ENCODE data around the gene GRIP1.

DNA sequence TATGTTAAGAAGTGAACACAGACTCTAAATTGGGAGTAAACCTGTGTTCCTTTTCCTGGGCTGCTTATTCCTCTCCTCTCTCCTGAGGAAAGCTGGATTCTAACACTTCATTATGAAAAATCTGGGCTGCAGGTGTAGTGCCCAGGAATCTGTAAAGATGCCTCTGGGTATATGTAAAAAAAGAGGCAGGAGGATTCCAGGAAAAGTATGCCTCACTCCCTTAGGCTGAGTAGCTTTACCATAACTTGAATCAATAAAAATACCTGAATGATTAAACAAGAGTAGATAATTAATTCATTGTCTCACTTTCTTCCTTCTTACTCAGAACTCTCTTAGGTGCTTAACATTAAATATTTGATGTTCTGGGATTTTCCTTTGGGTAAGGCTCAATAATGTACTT is 185.1 kb downstream of the GRIP1 start:
- TF ChIP-seq, protein P1, sequence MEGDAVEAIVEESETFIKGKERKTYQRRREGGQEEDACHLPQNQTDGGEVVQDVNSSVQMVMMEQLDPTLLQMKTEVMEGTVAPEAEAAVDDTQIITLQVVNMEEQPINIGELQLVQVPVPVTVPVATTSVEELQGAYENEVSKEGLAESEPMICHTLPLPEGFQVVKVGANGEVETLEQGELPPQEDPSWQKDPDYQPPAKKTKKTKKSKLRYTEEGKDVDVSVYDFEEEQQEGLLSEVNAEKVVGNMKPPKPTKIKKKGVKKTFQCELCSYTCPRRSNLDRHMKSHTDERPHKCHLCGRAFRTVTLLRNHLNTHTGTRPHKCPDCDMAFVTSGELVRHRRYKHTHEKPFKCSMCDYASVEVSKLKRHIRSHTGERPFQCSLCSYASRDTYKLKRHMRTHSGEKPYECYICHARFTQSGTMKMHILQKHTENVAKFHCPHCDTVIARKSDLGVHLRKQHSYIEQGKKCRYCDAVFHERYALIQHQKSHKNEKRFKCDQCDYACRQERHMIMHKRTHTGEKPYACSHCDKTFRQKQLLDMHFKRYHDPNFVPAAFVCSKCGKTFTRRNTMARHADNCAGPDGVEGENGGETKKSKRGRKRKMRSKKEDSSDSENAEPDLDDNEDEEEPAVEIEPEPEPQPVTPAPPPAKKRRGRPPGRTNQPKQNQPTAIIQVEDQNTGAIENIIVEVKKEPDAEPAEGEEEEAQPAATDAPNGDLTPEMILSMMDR (IDR thresholded peaks at IDR 0.05; ENCODE audit: borderline replicate concordance, extremely low read depth, low read length, poor library complexity, severe bottlenecking): no peak
- TF ChIP-seq EZH2 (IDR thresholded peaks at IDR 0.05; ENCODE audit: borderline replicate concordance, low read depth, low read length, severe bottlenecking): no peak

Data from DND-41 (cell line).